Measurements from ENCODE around the gene NME2.

The NME2 gene

DNA sequence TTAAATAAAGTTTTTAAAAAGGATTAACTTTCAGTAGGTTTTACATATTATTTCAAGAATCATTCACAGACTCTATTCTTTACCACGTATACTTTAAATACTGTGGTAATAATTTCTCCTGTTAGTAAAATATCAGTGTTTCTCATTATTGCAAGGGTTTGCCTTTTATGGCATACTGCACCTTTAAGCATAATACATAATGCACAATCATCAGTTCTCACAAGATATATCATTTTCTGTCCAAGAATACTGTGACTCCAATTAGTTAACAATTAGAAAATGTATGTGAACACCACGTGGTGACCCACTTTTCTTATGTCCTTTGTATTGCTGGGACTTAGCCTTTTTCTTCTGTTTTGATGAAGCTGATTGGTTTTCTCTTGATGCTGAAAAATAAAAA, 25.7 kb downstream of the NME2 start:
- no peak for FAIRE-seq
- no peak for TF ChIP-seq SPI1 (IDR thresholded peaks at IDR 0.05; ENCODE audit: low read depth, low read length)
- no peak for TF ChIP-seq POLR2AphosphoS5 (IDR thresholded peaks at IDR 0.05; ENCODE audit: low read depth, low read length)
- TF ChIP-seq POU2F2 (IDR thresholded peaks at IDR 0.05; ENCODE audit: low read depth, low read length), result no peak
- TF ChIP-seq POLR2A (IDR thresholded peaks at IDR 0.05; ENCODE audit: low read depth, low read length), result no peak
- no peak for TF ChIP-seq PAX5 (IDR thresholded peaks at IDR 0.05; ENCODE audit: insufficient read depth, low read length, severe bottlenecking)
- TF ChIP-seq TAF1 (IDR thresholded peaks at IDR 0.05; ENCODE audit: low read depth, low read length), result no peak
- DNase-seq (ENCODE audit: insufficient read length, low spot score), result no peak

- no peak for FAIRE-seq
- TF ChIP-seq POU2F2 (IDR thresholded peaks at IDR 0.05; ENCODE audit: low read depth, low read length) (no peak), TAF1 (IDR thresholded peaks at IDR 0.05; ENCODE audit: low read depth, low read length) (no peak)
- no peak for DNase-seq (ENCODE audit: insufficient read length, low spot score)
Observed at GRCh38 chr17:51197754-51198153, 31.5 kb downstream of the NME2 start.

GRCh38 chr17:51200295-51200694, 34.1 kb downstream of the NME2 start:
- no peak for TF ChIP-seq PAX5 (IDR thresholded peaks at IDR 0.05; ENCODE audit: insufficient read depth, low read length, severe bottlenecking)
- TF ChIP-seq TAF1 (IDR thresholded peaks at IDR 0.05; ENCODE audit: low read depth, low read length), result no peak
- no peak for TF ChIP-seq SPI1 (IDR thresholded peaks at IDR 0.05; ENCODE audit: low read depth, low read length)
- no peak for TF ChIP-seq POLR2A (IDR thresholded peaks at IDR 0.05; ENCODE audit: low read depth, low read length)
- TF ChIP-seq POU2F2 (IDR thresholded peaks at IDR 0.05; ENCODE audit: low read depth, low read length), result no peak
- no peak for TF ChIP-seq POLR2AphosphoS5 (IDR thresholded peaks at IDR 0.05; ENCODE audit: low read depth, low read length)
- no peak for FAIRE-seq
- DNase-seq (ENCODE audit: insufficient read length, low spot score), result no peak

DNA sequence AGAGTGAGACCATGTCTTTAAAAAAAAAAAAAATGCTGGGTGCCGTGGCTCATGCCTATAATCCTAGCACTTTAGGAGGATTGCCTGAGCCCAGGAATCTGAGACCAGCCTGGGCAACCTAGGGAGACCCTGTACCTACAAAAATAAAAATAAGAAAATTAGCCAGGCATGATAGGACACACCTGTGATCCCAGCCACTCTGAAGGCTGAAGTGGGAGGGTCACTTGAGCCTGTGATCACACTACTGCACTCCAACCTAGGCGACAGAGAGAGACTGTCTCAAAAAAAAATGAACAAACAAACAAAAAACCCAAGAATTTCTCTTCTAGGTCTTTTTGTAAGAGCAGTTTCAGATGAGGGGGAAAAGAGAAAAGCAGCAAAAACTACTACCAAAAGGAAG, 34.6 kb downstream of the NME2 start:
- no peak for TF ChIP-seq PAX5 (IDR thresholded peaks at IDR 0.05; ENCODE audit: insufficient read depth, low read length, severe bottlenecking)
- no peak for TF ChIP-seq TAF1 (IDR thresholded peaks at IDR 0.05; ENCODE audit: low read depth, low read length)
- TF ChIP-seq POLR2AphosphoS5 (IDR thresholded peaks at IDR 0.05; ENCODE audit: low read depth, low read length), result no peak
- no peak for TF ChIP-seq POLR2A (IDR thresholded peaks at IDR 0.05; ENCODE audit: low read depth, low read length)
- no peak for TF ChIP-seq POU2F2 (IDR thresholded peaks at IDR 0.05; ENCODE audit: low read depth, low read length)
- no peak for TF ChIP-seq SPI1 (IDR thresholded peaks at IDR 0.05; ENCODE audit: low read depth, low read length)
- no peak for FAIRE-seq

GRCh38 chr17:51203838-51204237, 37.6 kb downstream of the NME2 start:
- no peak for FAIRE-seq
- DNase-seq (ENCODE audit: insufficient read length, low spot score), result no peak
- TF ChIP-seq SPI1 (IDR thresholded peaks at IDR 0.05; ENCODE audit: low read depth, low read length), result no peak
- no peak for TF ChIP-seq TAF1 (IDR thresholded peaks at IDR 0.05; ENCODE audit: low read depth, low read length)
- no peak for TF ChIP-seq POLR2AphosphoS5 (IDR thresholded peaks at IDR 0.05; ENCODE audit: low read depth, low read length)
- TF ChIP-seq POU2F2 (IDR thresholded peaks at IDR 0.05; ENCODE audit: low read depth, low read length), result no peak
- TF ChIP-seq POLR2A (IDR thresholded peaks at IDR 0.05; ENCODE audit: low read depth, low read length), result no peak
- TF ChIP-seq PAX5 (IDR thresholded peaks at IDR 0.05; ENCODE audit: insufficient read depth, low read length, severe bottlenecking), result no peak

More for the DNA sequence above, 34.6 kb downstream of the NME2 start:
- no peak for DNase-seq (ENCODE audit: insufficient read length, low spot score)

GRCh38 chr17:51214920-51215319, 48.7 kb downstream of the NME2 start:
- no peak for FAIRE-seq
- no peak for DNase-seq (ENCODE audit: insufficient read length, low spot score)
- no peak for TF ChIP-seq TAF1 (IDR thresholded peaks at IDR 0.05; ENCODE audit: low read depth, low read length)
- no peak for TF ChIP-seq POLR2A (IDR thresholded peaks at IDR 0.05; ENCODE audit: low read depth, low read length)
- no peak for TF ChIP-seq POU2F2 (IDR thresholded peaks at IDR 0.05; ENCODE audit: low read depth, low read length)
- no peak for TF ChIP-seq POLR2AphosphoS5 (IDR thresholded peaks at IDR 0.05; ENCODE audit: low read depth, low read length)
- no peak for TF ChIP-seq SPI1 (IDR thresholded peaks at IDR 0.05; ENCODE audit: low read depth, low read length)
- no peak for TF ChIP-seq PAX5 (IDR thresholded peaks at IDR 0.05; ENCODE audit: insufficient read depth, low read length, severe bottlenecking)

GRCh38 chr17:51217946-51218345, 51.7 kb downstream of the NME2 start:
- FAIRE-seq, result no peak
- TF ChIP-seq SPI1 (IDR thresholded peaks at IDR 0.05; ENCODE audit: low read depth, low read length), result no peak
- TF ChIP-seq PAX5 (IDR thresholded peaks at IDR 0.05; ENCODE audit: insufficient read depth, low read length, severe bottlenecking), result no peak
- no peak for TF ChIP-seq POU2F2 (IDR thresholded peaks at IDR 0.05; ENCODE audit: low read depth, low read length)
- no peak for TF ChIP-seq POLR2AphosphoS5 (IDR thresholded peaks at IDR 0.05; ENCODE audit: low read depth, low read length)
- TF ChIP-seq POLR2A (IDR thresholded peaks at IDR 0.05; ENCODE audit: low read depth, low read length), result no peak
- TF ChIP-seq TAF1 (IDR thresholded peaks at IDR 0.05; ENCODE audit: low read depth, low read length), result no peak
- DNase-seq (ENCODE audit: insufficient read length, low spot score), result no peak

- TF ChIP-seq SPI1 (IDR thresholded peaks at IDR 0.05; ENCODE audit: low read depth, low read length), result no peak
- no peak for TF ChIP-seq POLR2AphosphoS5 (IDR thresholded peaks at IDR 0.05; ENCODE audit: low read depth, low read length)
- FAIRE-seq, result no peak
- DNase-seq (ENCODE audit: insufficient read length, low spot score), result no peak
Observed at GRCh38 chr17:51221322-51221721, 55.1 kb downstream of the NME2 start.
